HG02623 (cell line): ENCODE results near the gene WSCD2.
"Not testable (repeated sequence)": the region's sequence is repeated elsewhere in the genome, so short reads cannot be mapped to it uniquely, and the experiment has no call there.

ENCODE experiments used
- ATAC-seq: cut with Tn5 transposase; IDR thresholded peaks from one replicate; pipeline ENCODE4 v1.9.1; 2021; ENCODE audit warnings: moderate library complexity; ENCODE audit not compliant: unreplicated experiment

The WSCD2 gene

GRCh38 chr12:108191938-108192337 is 62.9 kb downstream of the WSCD2 start:
- no peak for ATAC-seq

- no peak for ATAC-seq
Measured at GRCh38 chr12:108193493-108193892, 64.4 kb downstream of the WSCD2 start.

- ATAC-seq = no peak
Measured at GRCh38 chr12:108193917-108194316, 64.8 kb downstream of the WSCD2 start.

DNA sequence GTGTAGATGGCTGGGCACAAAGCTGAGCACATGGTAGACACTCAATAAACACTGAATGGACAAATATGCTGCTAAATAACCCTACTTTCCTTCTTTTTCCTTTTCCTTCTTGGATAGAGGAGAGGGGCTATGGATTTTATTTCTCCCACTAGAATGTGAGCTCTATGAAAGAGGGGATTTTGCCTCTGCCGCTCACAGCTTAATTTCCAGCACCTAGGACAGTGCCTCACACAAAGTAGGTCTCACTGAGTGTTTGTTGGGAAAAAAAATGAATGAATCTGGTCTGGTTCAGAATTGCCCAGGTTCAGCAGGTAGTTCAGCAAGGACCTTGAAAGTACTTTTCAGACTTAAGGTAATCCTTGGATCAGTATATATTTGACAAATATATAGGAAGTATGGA is 65.5 kb downstream of the WSCD2 start:
- ATAC-seq = no peak

DNA sequence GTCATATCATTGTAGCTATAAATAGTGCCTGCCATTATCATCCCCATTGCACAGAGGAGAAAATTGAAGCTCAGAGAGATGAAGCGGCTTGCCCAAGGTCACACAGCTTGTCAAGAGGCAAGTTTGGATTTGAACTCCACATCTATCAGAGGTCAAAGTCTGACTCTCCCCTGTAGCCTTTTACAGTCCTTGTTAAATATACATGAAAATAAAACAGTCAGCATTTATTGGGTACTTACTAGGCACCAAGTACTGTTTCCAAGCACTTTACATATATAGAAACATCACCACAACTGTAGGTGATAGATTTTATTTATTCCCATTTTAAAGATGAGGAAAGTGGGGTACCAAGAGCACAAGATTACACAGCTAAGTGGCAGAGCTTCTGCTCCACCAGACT is 67.2 kb downstream of the WSCD2 start:
- no peak for ATAC-seq

GRCh38 chr12:108196921-108197320 is 67.8 kb downstream of the WSCD2 start:
- no peak for ATAC-seq

- no peak for ATAC-seq
Measured at GRCh38 chr12:108198043-108198442, 69.0 kb downstream of the WSCD2 start.

GRCh38 chr12:108199106-108199505 is 70.0 kb downstream of the WSCD2 start:
- no peak for ATAC-seq

GRCh38 chr12:108201808-108202207 is 72.7 kb downstream of the WSCD2 start:
- ATAC-seq = no peak

DNA sequence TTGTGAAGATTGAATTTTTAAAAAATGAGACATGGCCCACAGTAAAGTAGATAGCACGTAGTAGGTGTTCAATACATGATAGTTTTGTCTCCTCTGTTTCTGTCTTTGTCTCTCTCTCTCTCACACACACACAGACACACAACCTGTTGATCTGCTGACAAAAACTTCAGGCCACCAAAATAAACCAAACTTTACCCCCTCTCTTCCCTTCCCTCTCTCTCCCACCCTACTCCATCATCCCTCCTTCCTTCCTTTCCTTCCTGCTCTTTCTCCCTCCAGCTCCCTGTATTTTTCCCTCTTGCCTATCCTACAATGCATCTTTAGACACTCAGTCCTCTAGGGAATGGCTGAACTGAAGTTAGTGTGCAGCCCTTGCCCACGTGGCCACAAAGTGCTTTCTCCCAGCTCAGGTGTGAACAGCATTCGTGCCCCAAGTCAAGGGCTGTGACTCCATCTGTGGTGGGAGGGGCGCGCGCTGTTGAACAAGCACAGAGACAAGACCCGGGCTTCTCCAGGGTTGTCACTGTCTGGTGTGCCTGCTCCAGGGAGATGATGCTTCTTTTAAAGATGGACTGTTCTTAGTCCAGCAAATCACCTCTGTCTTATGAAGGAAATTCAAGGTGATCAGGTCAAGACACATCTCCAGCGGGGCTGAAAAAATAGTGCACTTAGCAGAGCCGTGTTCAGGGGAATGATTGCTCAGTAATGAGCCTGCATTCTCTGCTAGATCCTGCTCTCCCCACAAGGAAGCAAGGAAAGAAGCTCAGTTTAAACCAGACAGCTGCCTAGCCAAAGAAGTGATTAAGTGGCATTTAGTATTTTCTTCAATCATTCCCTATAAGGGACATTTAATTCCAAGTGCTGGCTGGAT is 75.3 kb downstream of the WSCD2 start:
- ATAC-seq = no peak

DNA sequence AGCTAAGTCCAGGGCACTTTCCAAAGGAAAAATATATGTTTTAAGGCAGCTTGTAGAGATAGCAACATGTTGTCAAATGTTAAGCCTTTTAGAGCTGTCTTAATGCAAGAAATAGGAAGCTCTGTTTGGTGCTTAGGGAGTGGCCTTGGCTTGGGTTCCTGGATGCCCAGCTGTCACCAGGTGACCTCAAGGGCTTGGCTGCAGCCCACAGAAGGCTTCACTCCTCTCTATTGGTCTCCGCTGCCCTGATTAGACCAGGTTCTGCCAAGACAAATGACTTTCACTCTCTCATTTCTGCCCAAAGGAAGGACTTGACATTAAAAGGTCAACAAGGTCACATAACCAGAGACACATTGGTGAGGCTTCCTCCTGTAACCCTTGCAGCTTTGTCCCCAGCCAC is 76.8 kb downstream of the WSCD2 start:
- ATAC-seq = no peak

- no peak for ATAC-seq
Measured at GRCh38 chr12:108207791-108208730, 79.0 kb downstream of the WSCD2 start.

- ATAC-seq = no peak
Measured at GRCh38 chr12:108210001-108210400, 80.9 kb downstream of the WSCD2 start.

DNA sequence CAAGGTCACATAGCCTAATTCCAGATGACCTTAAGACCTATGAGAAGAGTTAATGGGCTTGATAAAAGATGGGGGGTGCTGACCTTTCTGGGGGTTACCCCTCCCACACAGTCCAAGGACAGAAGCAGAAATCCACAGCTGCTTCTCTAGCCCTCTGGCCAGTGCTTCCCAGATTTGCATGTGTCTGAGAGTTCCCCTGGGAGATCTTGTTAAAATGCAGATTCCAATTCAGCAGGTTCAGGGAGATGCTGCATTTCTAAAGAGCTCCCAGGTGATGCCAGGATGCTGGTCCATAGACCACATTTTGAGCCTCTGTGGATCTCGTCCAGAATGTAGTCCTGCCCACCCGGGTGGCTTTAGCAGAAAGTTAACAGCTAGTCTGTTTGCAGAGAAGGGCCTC is 82.1 kb downstream of the WSCD2 start:
- no peak for ATAC-seq

DNA sequence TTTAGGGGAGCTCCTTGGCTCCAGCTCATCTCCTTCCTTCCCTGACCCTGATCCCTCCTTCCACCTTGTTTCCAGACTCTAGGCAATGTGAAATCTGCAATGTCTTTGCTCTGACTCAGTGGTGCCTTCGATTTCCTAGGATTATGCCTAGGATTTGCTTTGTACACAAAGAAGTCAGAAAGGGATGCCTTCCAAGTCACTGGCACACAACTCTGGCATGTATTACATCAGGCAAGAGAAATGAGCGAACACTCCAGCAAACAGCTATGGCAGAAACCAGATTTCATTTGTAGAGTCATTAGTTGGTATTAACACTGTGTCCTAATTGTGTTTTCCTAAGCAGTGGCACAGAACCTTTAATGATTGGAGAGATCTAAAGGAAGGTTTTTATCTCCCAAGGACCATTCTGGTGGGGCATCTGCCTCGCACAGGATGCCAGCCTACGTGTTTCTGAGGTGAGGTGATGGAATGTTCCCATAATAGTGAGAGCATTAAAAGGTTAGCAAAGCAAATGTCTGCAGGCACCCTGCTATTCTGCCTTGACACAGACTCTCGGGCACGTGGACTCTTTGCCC is 84.9 kb downstream of the WSCD2 start:
- no peak for ATAC-seq

DNA sequence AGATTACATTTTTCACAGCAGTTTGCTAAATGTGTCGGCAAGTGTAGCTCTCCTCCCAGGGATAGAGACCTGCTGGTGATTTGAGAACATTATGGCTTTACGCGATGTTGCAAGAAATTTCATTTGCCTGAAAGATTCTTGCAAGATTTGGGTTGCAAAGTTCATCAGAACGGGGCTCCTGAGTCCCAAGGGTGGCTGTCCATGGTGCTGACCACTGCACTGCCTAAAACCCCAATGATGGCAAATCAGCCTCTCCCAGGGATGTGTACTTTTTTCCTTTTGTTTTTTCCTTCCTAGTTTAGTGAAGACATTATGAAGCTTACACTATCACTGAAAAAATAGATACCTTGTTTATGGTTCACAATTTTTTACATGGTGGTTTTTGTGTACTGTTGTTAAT is 85.4 kb downstream of the WSCD2 start:
- no peak for ATAC-seq

- ATAC-seq = no peak
Measured at GRCh38 chr12:108215458-108215857, 86.4 kb downstream of the WSCD2 start.

DNA sequence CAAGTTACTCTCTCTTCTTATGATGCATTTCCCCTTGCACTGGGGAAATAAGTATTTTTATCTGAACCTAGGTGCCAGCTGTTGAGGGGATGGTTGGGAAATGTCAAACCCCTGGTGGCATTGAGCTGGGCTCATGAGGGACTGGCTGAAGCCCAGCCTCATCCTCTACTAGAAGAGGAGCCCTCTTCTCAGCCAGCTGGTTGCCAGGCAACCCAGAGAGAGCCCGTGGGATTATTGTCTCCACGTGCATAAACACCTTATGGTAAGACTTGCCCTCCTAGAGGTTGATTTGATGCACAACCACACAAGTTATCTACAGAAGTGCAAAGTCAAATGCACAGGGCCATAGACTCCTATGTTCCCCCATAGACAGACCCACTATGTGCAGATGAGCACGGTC is 89.8 kb downstream of the WSCD2 start:
- ATAC-seq = no peak

DNA sequence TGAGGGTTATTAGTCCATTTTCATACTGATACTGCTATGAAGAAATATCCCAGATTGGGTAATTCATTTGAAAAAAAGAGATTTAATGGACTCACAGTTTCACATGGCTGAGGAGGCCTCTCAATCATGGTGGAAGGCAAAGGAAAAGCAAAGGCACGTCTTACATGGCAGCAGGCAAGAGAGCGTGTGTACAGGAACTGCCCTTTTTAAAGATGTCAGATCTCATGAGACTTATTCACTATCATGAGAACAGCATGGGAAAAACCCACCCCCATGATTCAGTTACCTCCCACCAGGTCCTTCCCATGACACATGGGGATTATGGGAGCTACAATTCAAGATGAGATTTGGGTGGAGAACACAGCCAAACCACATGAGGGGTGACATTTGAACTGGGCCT is 96.0 kb downstream of the WSCD2 start:
- not testable (repeated sequence) for ATAC-seq

GRCh38 chr12:108226866-108227265 is 97.8 kb downstream of the WSCD2 start:
- no peak for ATAC-seq

- ATAC-seq = no peak
Measured at GRCh38 chr12:108228746-108229145, 99.7 kb downstream of the WSCD2 start.
